Measurements from ENCODE around the gene TMEM229B. TPM values are rescaled to one million over a fixed set of nuclear protein-coding genes. Genes with fewer than 3 reads are reported as not detected.

Gene TMEM229B
- total and polyA plus RNA-seq, 4 donors, result 1.5 to 4.5 (median 2.5) TPM

DNA sequence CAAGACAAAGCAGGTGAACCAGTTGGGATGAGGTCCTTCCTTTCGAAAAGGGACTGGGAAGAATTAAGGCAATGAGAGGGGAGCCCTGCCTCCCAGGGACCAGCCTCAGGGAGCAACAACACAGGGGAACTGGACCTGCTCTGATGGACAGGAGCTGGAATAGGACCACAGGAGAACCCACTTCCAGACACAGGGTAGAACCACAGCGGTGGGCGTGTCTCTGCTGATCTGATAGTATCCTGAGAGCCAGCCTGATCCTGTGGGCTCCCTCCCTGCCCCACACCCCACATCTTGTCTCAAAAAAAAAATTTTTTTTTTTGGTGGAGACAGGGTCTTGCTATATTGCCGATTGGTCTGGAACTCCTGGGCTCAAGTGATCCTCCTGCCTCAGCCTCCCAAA is 62.9 kb downstream of the TMEM229B start:
- no peak overlapping the region for H3K4me3 ChIP-seq
- no peaks in the 10 kb centered on the region for H3K36me3 ChIP-seq (ENCODE audit: control insufficient read depth in 4 of 4, insufficient read depth in 4 of 4, low read length in 4 of 4)
- H3K4me1 ChIP-seq (ENCODE audit: control insufficient read depth in 5 of 5, insufficient read depth in 5 of 5, low read length in 5 of 5), result no peaks in the 10 kb centered on the region
- TF ChIP-seq, protein P1, sequence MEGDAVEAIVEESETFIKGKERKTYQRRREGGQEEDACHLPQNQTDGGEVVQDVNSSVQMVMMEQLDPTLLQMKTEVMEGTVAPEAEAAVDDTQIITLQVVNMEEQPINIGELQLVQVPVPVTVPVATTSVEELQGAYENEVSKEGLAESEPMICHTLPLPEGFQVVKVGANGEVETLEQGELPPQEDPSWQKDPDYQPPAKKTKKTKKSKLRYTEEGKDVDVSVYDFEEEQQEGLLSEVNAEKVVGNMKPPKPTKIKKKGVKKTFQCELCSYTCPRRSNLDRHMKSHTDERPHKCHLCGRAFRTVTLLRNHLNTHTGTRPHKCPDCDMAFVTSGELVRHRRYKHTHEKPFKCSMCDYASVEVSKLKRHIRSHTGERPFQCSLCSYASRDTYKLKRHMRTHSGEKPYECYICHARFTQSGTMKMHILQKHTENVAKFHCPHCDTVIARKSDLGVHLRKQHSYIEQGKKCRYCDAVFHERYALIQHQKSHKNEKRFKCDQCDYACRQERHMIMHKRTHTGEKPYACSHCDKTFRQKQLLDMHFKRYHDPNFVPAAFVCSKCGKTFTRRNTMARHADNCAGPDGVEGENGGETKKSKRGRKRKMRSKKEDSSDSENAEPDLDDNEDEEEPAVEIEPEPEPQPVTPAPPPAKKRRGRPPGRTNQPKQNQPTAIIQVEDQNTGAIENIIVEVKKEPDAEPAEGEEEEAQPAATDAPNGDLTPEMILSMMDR (IDR thresholded peaks at IDR 0.05; ENCODE audit: control extremely low read depth, extremely low read depth), result no peak
- WGBS, 2 donors, result 72 to 85% methylated on average over 4 of the region's 4 CpGs
- DNase-seq, result no peak
- no peak overlapping the region for H3K9ac ChIP-seq (ENCODE audit: insufficient read depth in 1 of 2, low read length in 2 of 2)
- no peaks in the 10 kb centered on the region for H3K27me3 ChIP-seq (ENCODE audit: control insufficient read depth in 3 of 3, insufficient read depth in 3 of 3, low read length in 2 of 3)
- no peaks in the 10 kb centered on the region for H3K9me3 ChIP-seq (ENCODE audit: control insufficient read depth in 4 of 4, insufficient read depth in 3 of 4, low read length in 3 of 4)
- ATAC-seq (ENCODE audit: insufficient read depth, low FRiP score), result no peak
- no peak overlapping the region for H3K27ac ChIP-seq (ENCODE audit: low read depth in 1 of 2, low read length in 1 of 2)

DNA sequence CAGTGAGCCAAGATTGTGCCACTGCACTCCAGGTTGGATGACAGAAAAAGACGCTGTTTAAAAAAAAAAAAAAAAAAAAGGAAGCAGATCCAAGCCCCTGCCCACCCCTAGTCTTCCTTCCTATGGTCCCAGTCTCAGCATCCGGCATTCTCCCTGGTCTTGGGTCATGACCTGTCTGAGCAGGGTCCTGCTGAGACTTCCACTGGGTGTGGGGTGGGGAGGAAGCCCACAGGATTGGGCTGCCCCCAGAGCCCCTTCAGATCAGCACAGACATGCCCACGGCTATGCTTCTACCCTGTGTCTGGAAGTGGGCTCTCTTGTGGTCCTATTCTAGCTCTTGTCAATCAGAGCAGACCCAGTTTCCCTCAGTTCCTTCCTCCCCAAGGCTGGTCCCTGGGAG is 64.0 kb downstream of the TMEM229B start:
- no peak for ATAC-seq (ENCODE audit: insufficient read depth, low FRiP score)
- WGBS, 2 donors, result 8 to 29% methylated on average over 3 of the region's 3 CpGs
- DNase-seq, result no peak

DNA sequence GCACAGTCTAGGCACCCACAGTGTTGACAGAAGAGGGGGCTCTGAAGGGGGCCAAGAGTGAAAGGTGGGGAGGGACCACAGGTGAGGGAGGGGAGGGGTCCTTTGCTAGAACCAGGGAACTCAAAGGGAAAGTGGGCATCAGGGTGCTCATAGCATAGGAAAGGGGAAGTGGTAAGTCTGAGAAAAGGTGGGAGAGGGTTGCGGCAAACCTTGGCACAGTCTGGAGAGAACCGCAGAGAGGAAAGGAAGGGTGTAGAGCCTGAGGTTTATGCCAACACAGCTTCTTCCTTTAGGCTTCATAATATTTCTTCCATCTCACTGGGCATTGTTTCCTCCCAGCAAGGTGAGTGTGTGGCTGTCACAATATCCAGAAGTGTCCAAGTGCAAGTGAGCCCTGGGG is 65.1 kb downstream of the TMEM229B start:
- 24 to 61% methylated on average over 2 of the region's 2 CpGs for WGBS, 2 donors
- no peak for DNase-seq
- Histone ChIP-seq H3K36me3 (ENCODE audit: control insufficient read depth in 4 of 4, insufficient read depth in 4 of 4, low read length in 4 of 4) (no peaks in the 10 kb centered on the region), H3K27me3 (ENCODE audit: control insufficient read depth in 3 of 3, insufficient read depth in 3 of 3, low read length in 2 of 3) (no peaks in the 10 kb centered on the region), H3K4me1 (ENCODE audit: control insufficient read depth in 5 of 5, insufficient read depth in 5 of 5, low read length in 5 of 5) (no peaks in the 10 kb centered on the region), H3K9ac (ENCODE audit: insufficient read depth in 1 of 2, low read length in 2 of 2) (no peak overlapping the region), H3K27ac (ENCODE audit: low read depth in 1 of 2, low read length in 1 of 2) (no peak overlapping the region), H3K4me3 (no peak overlapping the region), H3K9me3 (ENCODE audit: control insufficient read depth in 4 of 4, insufficient read depth in 3 of 4, low read length in 3 of 4) (no peaks in the 10 kb centered on the region)
- TF ChIP-seq, protein P1 (IDR thresholded peaks at IDR 0.05; ENCODE audit: control extremely low read depth, extremely low read depth), result no peak
- ATAC-seq (ENCODE audit: insufficient read depth, low FRiP score), result no peak

More for the DNA sequence above, 64.0 kb downstream of the TMEM229B start:
- Histone ChIP-seq H3K9me3 (ENCODE audit: control insufficient read depth in 4 of 4, insufficient read depth in 3 of 4, low read length in 3 of 4) (no peaks in the 10 kb centered on the region), H3K4me1 (ENCODE audit: control insufficient read depth in 5 of 5, insufficient read depth in 5 of 5, low read length in 5 of 5) (no peaks in the 10 kb centered on the region), H3K9ac (ENCODE audit: insufficient read depth in 1 of 2, low read length in 2 of 2) (no peak overlapping the region), H3K4me3 (no peak overlapping the region), H3K36me3 (ENCODE audit: control insufficient read depth in 4 of 4, insufficient read depth in 4 of 4, low read length in 4 of 4) (no peaks in the 10 kb centered on the region), H3K27ac (ENCODE audit: low read depth in 1 of 2, low read length in 1 of 2) (no peak overlapping the region), H3K27me3 (ENCODE audit: control insufficient read depth in 3 of 3, insufficient read depth in 3 of 3, low read length in 2 of 3) (no peaks in the 10 kb centered on the region)
- TF ChIP-seq, protein P1 (IDR thresholded peaks at IDR 0.05; ENCODE audit: control extremely low read depth, extremely low read depth), result no peak
